HS-27A (cell line): Measurements from ENCODE around the gene PARD3B.

Experiments used
- DNase-seq: peaks from one replicate; pipeline ENCODE4 v3.0.0-alpha.2; 2012; ENCODE audit warnings: low read depth, missing footprints

Gene PARD3B

DNA sequence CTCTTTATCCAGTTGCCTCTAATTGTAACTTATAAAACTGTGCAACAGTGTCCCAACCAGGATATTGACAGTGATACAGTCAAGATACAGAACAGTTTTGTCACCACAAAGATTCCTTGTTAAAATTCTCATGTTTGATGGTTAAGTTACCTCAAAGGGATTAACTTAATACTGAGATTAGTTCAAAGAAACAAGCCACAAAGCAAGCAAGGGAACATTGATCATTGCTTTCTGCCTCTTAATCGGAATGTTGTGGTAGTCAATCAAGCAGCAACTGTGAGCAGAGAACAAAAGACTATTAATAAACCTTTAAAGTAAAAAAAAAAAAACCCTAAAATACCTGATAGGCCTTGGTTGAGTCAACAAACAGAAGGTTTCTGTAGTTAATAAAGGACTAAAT lies 352.3 kb downstream of the PARD3B start:
- no peak for DNase-seq

DNA sequence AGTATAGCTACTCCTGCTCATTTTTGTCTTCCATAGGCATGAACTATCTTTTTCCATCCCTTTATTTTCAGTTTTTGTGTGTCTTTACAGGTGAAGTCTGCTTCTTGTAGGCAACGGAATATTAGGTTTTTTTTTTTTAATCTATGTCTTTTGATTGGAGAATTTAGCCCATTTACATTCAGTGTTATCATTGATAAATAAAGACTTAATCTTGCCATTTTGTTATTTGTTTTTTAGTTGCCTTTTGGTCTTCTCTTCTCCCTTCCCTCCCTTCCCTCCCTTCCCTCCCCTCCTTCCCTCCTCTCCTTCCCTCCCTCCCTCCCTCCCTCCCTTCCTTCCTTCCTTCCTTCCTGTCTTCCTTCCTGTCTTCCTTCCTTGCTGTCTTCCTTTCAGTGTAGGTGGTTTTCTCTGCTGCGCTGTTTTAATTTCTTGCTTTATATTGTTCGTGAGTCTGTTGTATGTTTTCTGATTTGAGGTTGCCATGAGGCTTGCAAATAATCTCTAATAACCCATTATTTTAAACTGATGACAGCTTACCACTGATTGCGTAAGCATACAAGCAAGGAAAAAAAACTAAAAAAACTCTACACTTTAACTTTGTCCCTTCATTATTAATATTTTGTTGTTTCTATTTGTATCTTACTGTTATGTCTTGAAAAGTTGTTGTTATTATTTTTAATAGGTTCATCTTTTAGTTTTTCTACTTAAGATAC lies 353.8 kb downstream of the PARD3B start:
- DNase-seq, result no peak

DNA sequence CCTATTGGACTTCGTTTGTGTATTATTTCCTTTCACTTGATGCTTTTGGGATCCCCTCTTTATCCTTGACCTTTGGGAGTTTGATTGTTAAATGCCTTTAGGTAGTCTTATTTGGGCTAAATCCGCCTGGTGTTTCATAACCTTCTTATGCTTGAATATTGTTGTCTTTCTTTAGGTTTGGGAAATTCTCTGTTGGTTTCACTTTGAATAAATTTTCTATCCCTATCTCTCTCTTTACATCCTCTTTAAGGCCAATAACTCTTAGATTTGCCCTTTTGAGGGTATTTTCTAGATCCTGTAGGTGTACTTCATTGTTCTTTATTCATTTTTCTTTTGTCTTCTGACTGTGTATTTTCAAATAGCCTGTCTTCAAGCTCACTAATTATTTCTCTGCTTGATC lies 354.7 kb downstream of the PARD3B start:
- no peak for DNase-seq

DNA sequence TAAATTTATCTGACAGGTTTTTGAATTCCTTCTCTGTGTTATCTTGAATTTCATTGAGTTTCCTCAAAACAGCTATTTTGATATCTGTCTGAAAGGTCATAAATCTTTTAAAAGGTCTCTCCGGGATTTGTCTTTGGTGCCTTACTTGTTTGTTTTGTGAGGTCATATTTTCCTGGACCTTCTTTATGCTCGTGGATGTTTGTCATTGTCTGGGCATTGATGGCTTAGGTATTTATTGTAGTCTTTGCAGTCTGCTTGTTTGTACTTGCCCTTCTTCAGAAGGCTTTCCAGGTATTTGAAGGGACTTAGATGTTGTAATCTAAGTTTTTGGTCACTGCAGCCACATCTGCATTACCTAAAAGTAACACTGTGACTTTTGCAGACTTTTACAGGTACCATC lies 355.2 kb downstream of the PARD3B start:
- no peak for DNase-seq

GRCh38 chr2:204900910-204901309 lies 355.6 kb downstream of the PARD3B start:
- no peak for DNase-seq

DNA sequence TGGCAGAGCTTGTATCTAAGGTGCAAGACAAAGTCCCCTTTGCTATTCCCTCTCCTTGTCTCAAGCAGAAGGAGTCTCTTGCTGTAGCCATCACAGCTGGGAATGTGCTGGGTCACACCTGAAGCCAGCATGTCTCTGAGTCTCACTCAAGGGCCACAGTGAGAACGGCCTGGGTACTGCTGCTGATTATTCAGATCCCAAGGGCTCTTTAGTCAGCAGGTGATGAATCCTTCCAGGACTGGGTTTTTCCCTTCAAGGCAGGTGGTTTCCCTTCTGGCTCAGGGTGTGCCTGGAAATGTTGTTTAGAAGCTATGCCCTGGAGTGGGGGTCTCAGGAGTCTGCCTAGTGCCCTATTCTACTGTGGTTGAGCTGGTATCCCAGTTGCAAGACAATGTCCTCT lies 356.3 kb downstream of the PARD3B start:
- DNase-seq, result no peak

- DNase-seq, result no peak
Measured at GRCh38 chr2:204909791-204910190, 364.5 kb downstream of the PARD3B start.

- DNase-seq, result no peak
Measured at GRCh38 chr2:204913312-204913711, 368.0 kb downstream of the PARD3B start.

DNA sequence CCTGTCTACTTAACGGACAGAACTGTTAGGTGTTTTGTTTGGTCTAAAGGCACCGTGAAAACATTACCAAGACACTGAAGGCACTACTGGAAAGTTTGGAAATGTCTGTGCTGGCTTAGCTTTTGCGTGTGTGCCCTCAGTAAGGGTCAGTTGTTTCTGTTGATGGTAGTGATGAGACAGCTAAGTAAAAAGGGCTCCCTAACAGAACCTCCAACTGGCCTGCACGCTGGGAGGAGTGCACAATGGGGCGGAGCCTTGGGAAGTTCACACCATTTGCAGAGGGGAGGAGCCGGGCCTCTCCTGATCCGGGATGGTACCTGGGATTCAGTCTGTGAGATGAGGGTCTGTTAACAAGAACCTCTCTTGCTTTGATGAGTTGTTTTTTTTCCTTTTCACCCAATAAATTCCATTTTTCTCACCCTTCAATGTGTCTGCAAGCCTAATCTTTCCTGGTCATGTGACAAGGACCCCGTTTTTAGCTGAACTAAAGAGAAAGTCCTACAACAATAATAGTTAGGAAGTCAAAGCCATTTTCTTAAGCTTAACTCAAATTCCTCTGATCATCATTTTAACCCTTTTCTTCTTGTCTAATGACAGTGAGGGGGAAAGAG lies 368.7 kb downstream of the PARD3B start:
- no peak for DNase-seq

DNA sequence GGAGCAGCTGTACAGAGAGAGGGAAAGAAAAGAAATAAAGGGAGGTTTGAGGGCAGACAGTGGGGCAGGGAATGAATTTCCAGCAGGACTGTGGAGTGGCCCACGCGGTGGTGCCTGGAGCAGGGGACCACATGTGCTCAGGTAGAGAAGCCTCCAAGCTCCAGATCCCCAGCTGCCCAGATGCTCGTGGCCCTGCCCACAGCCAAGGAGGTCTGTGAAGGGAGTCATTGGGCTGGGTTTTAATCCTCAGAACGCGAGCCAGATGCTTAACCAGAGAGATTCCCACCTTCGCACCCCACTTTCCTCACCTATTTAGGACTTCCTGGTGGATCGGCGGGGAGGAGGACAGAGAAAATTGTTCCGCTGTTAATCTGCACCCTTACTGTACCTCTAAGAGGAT lies 369.4 kb downstream of the PARD3B start:
- DNase-seq, result no peak

GRCh38 chr2:204917089-204917701 lies 371.9 kb downstream of the PARD3B start:
- DNase-seq, result no peak

DNA sequence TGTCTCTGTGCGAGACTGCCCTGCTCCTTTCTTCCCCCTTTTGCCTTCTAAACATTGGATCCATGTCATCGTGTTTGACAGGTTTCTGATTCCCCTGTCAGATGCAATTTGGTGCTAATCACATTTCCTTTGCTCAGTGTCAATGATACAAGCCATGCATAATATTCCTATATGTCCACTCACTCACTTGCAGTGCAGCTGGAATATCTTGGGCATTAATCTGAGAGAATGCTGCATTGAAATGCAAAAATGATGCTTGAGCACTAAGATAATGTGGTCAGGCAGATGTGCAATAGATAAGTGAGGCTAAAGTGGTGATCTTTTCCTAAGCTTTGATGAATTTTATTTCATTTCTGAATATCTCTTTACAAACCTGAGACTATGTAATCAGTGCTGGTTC lies 375.5 kb downstream of the PARD3B start:
- no peak for DNase-seq

- DNase-seq, result no peak
Measured at GRCh38 chr2:204923957-204924356, 378.7 kb downstream of the PARD3B start.

GRCh38 chr2:204931562-204931961 lies 386.3 kb downstream of the PARD3B start:
- no peak for DNase-seq

DNA sequence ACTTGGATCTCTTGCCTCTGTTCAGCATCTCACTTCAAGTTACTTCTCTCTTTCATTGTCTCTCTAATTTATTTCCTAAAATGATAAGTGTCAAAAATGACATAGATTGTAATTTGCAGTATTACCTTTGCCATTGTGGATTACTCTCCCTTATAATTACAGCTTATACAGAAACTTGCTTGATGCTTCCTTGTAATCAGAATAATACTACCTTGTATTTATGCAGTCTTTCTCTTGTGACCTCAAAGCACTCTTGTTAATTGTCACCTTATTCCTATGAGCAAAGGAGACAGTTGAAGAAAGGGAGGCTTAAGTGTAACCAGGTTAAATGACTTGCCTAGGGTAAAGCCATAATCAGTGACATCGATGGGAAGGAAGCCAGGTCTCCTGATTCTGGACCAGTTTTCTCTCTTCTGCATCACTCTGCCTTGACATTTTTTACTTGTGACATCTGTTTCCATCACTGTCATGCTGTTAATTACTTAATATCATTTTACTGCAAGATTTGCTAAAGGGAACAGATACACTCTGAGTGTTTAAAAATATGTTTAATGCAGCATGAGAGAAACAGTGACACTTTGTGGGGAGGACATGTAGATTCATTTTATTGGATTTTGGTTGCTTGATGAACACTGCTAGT lies 388.6 kb downstream of the PARD3B start:
- no peak for DNase-seq

GRCh38 chr2:204944927-204945326 lies 399.7 kb downstream of the PARD3B start:
- no peak for DNase-seq

DNA sequence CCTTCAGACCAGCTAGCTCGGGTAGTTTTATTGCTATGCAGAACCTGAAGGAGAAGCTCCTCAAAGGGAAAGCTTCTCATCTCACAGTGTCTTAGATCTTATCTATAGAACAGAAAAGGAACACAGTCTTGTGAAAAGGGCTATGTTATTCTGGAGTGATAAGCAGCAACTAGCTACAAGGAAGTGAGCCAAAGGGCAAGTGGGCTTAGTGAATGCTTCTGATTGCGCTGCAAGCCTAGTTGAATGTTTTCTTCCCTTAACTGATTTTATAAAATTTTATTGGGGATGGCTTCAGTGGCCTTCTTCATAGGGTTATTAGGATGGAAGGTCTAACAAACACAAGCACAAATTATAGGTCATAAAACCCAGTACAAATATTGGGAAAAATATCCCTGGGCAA lies 400.1 kb downstream of the PARD3B start:
- DNase-seq, result no peak

DNA sequence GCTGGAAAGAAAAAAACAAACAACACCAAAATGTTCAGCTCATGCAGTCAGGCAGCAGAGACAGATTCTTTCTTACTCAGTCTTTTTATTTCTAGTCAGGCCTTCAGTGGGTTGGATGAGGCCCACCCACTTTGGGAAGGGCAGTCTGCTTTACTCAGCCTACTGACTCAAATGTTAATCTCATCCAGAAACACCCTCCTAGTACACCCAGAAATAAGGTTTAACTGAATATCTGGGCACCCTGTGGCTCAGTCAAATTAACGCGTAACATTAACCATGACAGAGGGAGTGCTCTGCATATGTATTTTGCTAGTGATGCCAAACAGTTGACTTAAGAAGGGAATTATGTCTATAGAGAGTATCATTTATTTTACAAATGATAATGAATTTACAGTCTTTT lies 401.6 kb downstream of the PARD3B start:
- DNase-seq, result no peak

- DNase-seq, result no peak
Measured at GRCh38 chr2:204947405-204947804, 402.1 kb downstream of the PARD3B start.

DNA sequence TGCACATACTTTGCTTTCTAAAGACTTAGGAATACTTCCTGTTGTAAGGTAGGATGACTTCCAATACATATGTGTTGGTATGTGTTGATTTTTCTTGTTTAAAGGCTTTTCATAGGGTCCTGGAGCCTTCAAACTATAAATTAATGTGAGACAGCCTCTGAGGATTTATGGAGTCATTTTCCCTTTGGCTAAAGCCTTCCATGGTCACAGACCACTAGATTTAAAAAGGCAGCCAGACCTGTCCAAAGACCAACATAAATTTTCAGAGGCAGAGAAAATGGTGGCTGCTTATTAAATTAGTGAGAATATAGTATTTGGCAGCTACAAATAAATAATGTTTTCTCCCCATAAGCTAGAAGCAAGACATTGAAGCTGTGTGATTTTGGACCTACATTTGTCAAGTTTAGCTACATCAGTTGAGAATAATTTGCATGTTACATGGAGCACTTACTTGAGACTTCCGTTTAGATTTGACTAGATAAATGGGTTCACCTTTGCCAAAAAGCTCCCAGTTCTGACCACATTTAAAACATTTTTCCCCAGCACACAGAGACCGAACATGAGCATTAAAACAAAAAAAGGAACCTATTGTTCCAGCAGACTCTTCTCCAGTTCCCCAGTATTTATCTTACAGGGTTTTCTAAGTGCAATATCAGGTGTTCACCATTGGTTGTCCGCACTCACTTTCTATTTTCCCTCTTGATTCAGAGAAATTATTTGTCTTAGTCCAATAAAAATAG lies 402.9 kb downstream of the PARD3B start:
- DNase-seq, result no peak

DNA sequence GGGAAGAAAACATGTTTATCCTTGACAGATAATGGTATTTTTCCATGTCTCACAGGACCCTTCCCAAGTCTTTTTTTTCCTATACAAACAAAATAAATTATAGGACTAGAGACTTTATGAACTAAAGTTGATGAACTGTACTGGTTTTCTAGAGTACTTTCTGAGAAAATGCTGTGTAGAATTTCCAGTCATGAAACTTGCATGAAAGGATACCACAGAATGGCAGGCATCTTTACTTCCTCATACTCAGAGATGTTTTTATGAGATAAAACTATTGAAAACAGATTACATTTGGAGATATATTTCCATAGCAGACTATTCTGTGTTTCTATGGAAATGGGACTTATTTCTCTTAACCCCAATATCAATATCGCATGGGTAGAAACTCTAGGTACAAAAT lies 403.5 kb downstream of the PARD3B start:
- no peak for DNase-seq

DNA sequence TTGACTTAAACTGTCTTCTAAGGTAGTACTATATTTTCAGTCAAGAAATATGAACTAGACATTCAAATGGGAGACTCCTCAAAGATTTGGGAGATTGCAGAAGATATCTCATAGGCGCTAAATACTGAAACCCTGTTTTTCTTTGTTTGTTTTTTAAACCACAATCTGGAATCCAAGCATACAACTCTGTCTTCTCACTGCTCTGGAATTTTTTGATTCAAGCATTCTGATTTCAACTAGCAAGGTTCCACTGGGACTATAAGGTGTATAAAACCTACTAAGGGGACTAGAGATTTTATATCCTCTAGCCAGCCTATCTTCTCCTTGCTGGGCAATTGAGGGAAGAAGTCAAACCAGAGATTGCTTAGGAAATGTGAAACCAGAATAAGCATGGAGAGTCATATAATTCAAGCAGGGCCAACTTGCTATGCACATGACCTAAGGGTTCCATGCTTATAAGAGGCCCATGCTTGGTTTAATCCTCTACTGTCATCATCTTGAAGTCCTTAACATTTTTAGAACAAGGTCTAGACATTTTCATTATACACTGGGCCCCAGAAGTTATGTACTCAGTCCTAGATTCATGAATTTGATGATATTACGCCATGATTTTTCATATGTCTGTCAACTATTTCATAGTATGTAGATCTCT lies 405.5 kb downstream of the PARD3B start:
- peak; percentile 15 for DNase-seq
